Lower leg skin (tissue), 4 donors: Measurements from ENCODE around the gene EFCAB6. TPM values are rescaled to one million over a fixed set of nuclear protein-coding genes. Genes with fewer than 3 reads are reported as not detected.

Experiments
- DNase-seq, 2 donors: peaks; one replicate each; pipeline ENCODE4 v3.0.0-alpha.2; 2019; ENCODE audit warnings: low spot score in 2 of 2
- H3K4me3 ChIP-seq: fragments of 200-600 bp; sonication (generic); 2 replicates; pipeline ENCODE4 v1.5.1; 2017; ENCODE audit warnings: mild to moderate bottlenecking, low read depth; ENCODE audit not compliant: poor library complexity, severe bottlenecking
- CTCF ChIP-seq, 3 donors: fragments of 450-650 bp; IDR thresholded peaks; one replicate each; pipeline ENCODE4 v1.5.1; 2016; ENCODE audit warnings: antibody characterized with exemption in 3 of 3, mild to moderate bottlenecking in 3 of 3, moderate library complexity in 2 of 3
- POLR2A ChIP-seq, 2 donors: fragments of 450-650 bp; IDR thresholded peaks; one replicate each; pipeline ENCODE4 v1.6.1; 2016 to 2017; ENCODE audit warnings: antibody characterized with exemption in 2 of 2, mild to moderate bottlenecking in 1 of 2, moderate library complexity in 1 of 2
- WGBS, 2 donors: methylation state at CpG; one replicate each; pipeline ENCODE4 v1.1.5; 2018; 5-methylcytosine and 5-hydroxymethylcytosine counted together
- intact Hi-C: fragments of 100-400 bp; cut with DNase I; formaldehyde crosslinking; loops from one replicate; pipeline ENCODE4 v1.15.0; 2023; ENCODE audit warnings: low total_unique reads
- total RNA-seq, 4 donors: library from RNA; depleted of rRNA; stranded (reverse); fragments of >200 nt; gene quantifications; one replicate each; pipeline ENCODE4 v1.1.0, GENCODE V29; 2016

The EFCAB6 gene
- total RNA-seq, 4 donors from 2014 or later = 0.44 to 4.2 (median 1.8) TPM

GRCh38 chr22:43726322-43726721, 85.8 kb downstream of the EFCAB6 start:
- H3K4me3 ChIP-seq = no peak overlapping the region
- TF ChIP-seq POLR2A (IDR thresholded peaks at IDR 0.05) (no peak), CTCF (IDR thresholded peaks at IDR 0.05) (no peak)
- DNase-seq = no peak
- intact Hi-C loops = no loop called here

- no peak for TF ChIP-seq CTCF (IDR thresholded peaks at IDR 0.05)
- TF ChIP-seq POLR2A (IDR thresholded peaks at IDR 0.05) = no peak
- 48 to 67% methylated on average over 3 of the region's 3 CpGs for WGBS, 2 donors
- intact Hi-C loops = no loop called here
- no peak for DNase-seq
- no peak overlapping the region for H3K4me3 ChIP-seq
Measured at GRCh38 chr22:43723816-43724215, 88.3 kb downstream of the EFCAB6 start.

- WGBS, 2 donors = 80 to 89% methylated on average over 5 of the region's 5 CpGs
- intact Hi-C loops = no loop called here
- DNase-seq = no peak
- H3K4me3 ChIP-seq = no peak overlapping the region
- TF ChIP-seq CTCF (IDR thresholded peaks at IDR 0.05) = no peak
Measured at GRCh38 chr22:43722444-43722843, 89.7 kb downstream of the EFCAB6 start.

GRCh38 chr22:43720716-43721115, 91.4 kb downstream of the EFCAB6 start:
- DNase-seq = no peak
- 61 to 86% methylated on average over 1 of the region's 1 CpG for WGBS, 2 donors
- intact Hi-C loops = no loop called here
- H3K4me3 ChIP-seq = no peak overlapping the region
- TF ChIP-seq POLR2A (IDR thresholded peaks at IDR 0.05) = no peak

- DNase-seq = no peak
- no peak for TF ChIP-seq POLR2A (IDR thresholded peaks at IDR 0.05)
- no peak for TF ChIP-seq CTCF (IDR thresholded peaks at IDR 0.05)
- H3K4me3 ChIP-seq = no peak overlapping the region
- 93 to 94% methylated on average over 2 of the region's 2 CpGs for WGBS, 2 donors
- intact Hi-C loops = no loop called here
Measured at GRCh38 chr22:43714104-43714503, 98.0 kb downstream of the EFCAB6 start.

- intact Hi-C loops = no loop called here
- no peak for TF ChIP-seq POLR2A (IDR thresholded peaks at IDR 0.05)
- TF ChIP-seq CTCF (IDR thresholded peaks at IDR 0.05) = no peak
- no peak for DNase-seq
- no peak overlapping the region for H3K4me3 ChIP-seq
- 78 to 83% methylated on average over 4 of the region's 4 CpGs for WGBS, 2 donors
Measured at GRCh38 chr22:43711681-43712080, 100.4 kb downstream of the EFCAB6 start.
